Loucy (cell line): Measurements from ENCODE around the gene OR56A4.

Experiments used
- CTCF ChIP-seq: fragments of 200-600 bp; sonication (generic); conservative IDR thresholded peaks from 2 replicates; pipeline ENCODE4 v1.5.1; 2014; ENCODE audit warnings: mild to moderate bottlenecking, antibody characterized with exemption, low read length
- EZH2phosphoT487 ChIP-seq: fragments of 200-600 bp; IDR thresholded peaks from 2 replicates; pipeline ENCODE4 v1.6.1; 2018; ENCODE audit warnings: antibody characterized with exemption, mild to moderate bottlenecking, moderate library complexity, borderline replicate concordance

- TF ChIP-seq CTCF (no peak), EZH2phosphoT487 (no peak)
Observed at GRCh38 chr11:6025056-6025455, 18.3 kb upstream of the OR56A4 start.
